ENCODE measurements around the gene OTOGL.

OTOGL gene

DNA sequence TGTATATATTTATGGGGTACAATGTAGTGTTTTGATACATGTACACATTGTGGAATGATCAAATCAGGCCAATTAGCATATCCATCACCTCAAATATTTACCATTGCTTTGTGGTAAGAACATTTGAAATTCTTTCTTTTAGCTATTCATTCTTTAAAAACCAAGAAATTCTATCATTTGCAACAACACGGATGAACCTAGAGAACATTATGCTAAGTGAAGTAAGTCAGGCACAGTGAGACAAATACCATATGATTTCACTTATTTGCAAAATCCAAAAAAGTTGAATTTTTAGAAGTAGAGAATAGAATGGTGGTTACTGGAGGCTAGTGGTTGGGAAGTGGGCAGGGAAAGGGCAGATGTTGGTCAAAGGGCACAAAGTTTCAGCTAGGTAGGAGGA is 215.4 kb downstream of the OTOGL start:
- H3K27me3 ChIP-seq = no peaks in the 10 kb centered on the region
- DNase-seq = no peak
- intact Hi-C loops (cut with DNase I; ENCODE audit: low total_unique reads) = no loop called here

DNA sequence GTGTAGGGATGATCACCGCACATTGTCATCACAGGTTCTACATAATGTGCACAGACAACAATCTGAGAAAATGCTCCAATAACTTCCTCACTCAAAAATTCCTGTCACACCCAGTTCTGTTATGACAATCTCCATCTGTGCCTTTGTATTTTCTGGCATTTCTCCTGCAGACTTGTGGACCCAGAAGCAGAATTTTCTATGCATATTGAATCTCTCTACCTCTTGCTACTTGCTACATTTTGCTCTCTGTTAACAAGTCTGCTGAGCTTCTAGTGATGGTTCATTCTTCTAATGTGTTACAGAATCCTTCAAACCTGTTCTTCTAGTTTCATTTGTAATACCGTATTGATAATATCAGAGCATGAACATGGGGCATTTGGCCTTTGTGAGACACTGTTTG is 216.9 kb downstream of the OTOGL start:
- no peak for DNase-seq
- H3K4me1 ChIP-seq = peaks cover 0 to 11% (median 2%) of the 10 kb centered on the region in 4 donors
- no peaks in the 10 kb centered on the region for H3K9me3 ChIP-seq
- H3K27ac ChIP-seq = no peak overlapping the region
- no peaks in the 10 kb centered on the region for H3K36me3 ChIP-seq
- TF ChIP-seq, protein P1, sequence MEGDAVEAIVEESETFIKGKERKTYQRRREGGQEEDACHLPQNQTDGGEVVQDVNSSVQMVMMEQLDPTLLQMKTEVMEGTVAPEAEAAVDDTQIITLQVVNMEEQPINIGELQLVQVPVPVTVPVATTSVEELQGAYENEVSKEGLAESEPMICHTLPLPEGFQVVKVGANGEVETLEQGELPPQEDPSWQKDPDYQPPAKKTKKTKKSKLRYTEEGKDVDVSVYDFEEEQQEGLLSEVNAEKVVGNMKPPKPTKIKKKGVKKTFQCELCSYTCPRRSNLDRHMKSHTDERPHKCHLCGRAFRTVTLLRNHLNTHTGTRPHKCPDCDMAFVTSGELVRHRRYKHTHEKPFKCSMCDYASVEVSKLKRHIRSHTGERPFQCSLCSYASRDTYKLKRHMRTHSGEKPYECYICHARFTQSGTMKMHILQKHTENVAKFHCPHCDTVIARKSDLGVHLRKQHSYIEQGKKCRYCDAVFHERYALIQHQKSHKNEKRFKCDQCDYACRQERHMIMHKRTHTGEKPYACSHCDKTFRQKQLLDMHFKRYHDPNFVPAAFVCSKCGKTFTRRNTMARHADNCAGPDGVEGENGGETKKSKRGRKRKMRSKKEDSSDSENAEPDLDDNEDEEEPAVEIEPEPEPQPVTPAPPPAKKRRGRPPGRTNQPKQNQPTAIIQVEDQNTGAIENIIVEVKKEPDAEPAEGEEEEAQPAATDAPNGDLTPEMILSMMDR (IDR thresholded peaks at IDR 0.05) = no peak
- H3K27me3 ChIP-seq = no peaks in the 10 kb centered on the region
- no peak overlapping the region for H3K4me3 ChIP-seq
- intact Hi-C loops (cut with DNase I; ENCODE audit: low total_unique reads) = no loop called here

More for the DNA sequence above, 215.4 kb downstream of the OTOGL start:
- Histone ChIP-seq H3K4me1 (peaks cover 0 to 5% (median 2%) of the 10 kb centered on the region in 4 donors), H3K4me3 (no peak overlapping the region), H3K9me3 (no peaks in the 10 kb centered on the region), H3K36me3 (no peaks in the 10 kb centered on the region), H3K27ac (no peak overlapping the region)
- TF ChIP-seq, protein P1 (IDR thresholded peaks at IDR 0.05) = no peak

DNA sequence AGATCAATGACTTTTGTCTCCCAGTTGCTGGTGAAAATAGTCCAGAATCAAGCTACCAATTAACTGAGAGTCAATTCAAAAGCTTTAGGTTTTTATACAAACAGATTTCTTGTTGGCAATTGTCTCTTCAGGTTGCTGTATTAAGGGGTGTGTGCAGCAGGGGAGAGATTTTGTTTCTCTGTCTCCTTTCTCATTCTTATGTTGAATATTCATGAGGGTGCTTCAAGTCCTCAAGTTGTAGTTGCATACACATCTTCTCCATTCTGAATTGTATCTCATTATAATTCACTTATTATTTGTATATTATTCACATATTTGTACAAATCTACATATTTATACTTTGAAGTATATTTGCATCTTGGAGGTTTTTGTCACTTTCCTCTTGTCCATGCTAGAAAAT is 218.0 kb downstream of the OTOGL start:
- intact Hi-C loops (cut with DNase I; ENCODE audit: low total_unique reads) = no loop called here
- Histone ChIP-seq H3K9me3 (no peaks in the 10 kb centered on the region), H3K36me3 (no peaks in the 10 kb centered on the region), H3K27ac (no peak overlapping the region), H3K27me3 (no peaks in the 10 kb centered on the region), H3K4me3 (no peak overlapping the region), H3K4me1 (peaks cover 0 to 11% (median 2%) of the 10 kb centered on the region in 4 donors)
- TF ChIP-seq, protein P1 (IDR thresholded peaks at IDR 0.05) = no peak
- DNase-seq = no peak

DNA sequence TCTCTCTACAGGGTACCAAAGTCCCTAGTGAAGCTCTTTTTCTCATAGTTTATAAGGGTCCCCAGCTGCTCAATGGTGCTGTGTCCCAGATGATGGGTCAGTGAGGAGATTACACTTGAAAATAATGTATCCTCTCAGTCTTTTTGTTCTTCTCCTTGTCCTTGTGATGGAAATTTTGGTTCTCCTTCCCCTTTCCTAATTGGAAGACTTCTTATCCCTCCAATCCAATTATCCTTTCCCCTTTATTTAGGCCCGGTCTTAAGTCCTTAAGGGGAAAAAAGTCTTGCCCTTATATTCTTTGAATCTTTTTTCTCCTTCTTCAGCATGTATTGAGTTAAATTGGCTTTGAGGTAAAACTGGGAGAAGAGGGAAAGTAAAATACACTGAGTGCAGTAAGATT is 218.6 kb downstream of the OTOGL start:
- Histone ChIP-seq H3K27me3 (no peaks in the 10 kb centered on the region), H3K9me3 (no peaks in the 10 kb centered on the region), H3K27ac (no peak overlapping the region), H3K4me3 (no peak overlapping the region), H3K4me1 (peaks cover 0 to 11% (median 2%) of the 10 kb centered on the region in 4 donors), H3K36me3 (no peaks in the 10 kb centered on the region)
- no peak for DNase-seq
- TF ChIP-seq, protein P1 (IDR thresholded peaks at IDR 0.05) = no peak
- intact Hi-C loops (cut with DNase I; ENCODE audit: low total_unique reads) = no loop called here

DNA sequence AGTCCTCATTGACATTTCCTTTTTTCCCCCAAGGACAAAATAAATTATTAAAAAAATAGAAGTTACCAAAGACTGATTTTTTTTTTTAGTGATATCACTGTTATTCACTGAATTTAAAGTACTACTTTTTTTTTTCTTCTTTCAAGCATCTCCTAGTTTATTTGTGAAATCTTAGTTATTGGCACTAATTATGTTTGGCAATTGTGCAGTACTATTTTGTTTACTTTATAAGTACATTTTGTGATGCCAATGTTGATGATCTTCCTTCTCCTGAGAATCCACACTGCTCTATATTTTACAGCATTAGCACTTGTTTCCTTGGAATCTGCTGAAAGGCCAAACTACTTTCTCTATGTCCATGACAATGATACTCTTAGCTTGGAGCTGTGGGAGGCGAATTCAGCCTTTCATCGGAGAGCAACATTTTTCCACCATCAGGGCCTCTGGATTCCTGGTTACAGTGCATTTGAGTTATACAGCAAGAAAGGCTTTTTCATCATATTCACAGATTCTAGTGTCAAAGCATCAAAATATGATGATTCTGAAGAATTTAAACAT is 220.9 kb downstream of the OTOGL start:
- peaks cover 0 to 11% (median 2%) of the 10 kb centered on the region in 4 donors for H3K4me1 ChIP-seq
- DNase-seq = no peak
- no peak overlapping the region for H3K27ac ChIP-seq
- H3K27me3 ChIP-seq = no peaks in the 10 kb centered on the region
- no peak overlapping the region for H3K4me3 ChIP-seq
- no peaks in the 10 kb centered on the region for H3K36me3 ChIP-seq
- H3K9me3 ChIP-seq = no peaks in the 10 kb centered on the region
- intact Hi-C loops (cut with DNase I; ENCODE audit: low total_unique reads) = no loop called here
- TF ChIP-seq, protein P1 (IDR thresholded peaks at IDR 0.05) = no peak

DNA sequence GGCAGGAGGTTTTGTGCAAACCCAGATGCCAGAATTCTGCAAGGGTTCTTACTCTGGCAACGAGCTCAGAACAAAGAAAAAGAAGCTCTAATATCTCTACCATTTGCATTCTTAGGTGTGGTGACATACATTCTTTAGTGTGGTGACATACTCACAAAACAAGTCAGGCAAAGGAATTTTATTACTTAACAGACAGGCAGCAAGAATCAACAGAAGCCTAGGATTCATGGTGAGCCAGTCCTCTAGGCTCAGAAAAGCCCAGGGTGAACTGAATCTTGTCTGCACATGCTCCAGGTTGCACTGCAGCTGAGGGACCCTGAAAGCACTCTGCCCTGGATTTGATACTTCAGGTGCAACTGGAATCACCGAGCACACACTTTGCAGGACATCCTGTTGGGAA is 222.3 kb downstream of the OTOGL start:
- Histone ChIP-seq H3K4me1 (peaks cover 0 to 11% (median 0%) of the 10 kb centered on the region in 4 donors), H3K9me3 (no peaks in the 10 kb centered on the region), H3K4me3 (no peak overlapping the region), H3K27ac (no peak overlapping the region), H3K36me3 (no peaks in the 10 kb centered on the region), H3K27me3 (no peaks in the 10 kb centered on the region)
- TF ChIP-seq, protein P1 (IDR thresholded peaks at IDR 0.05) = no peak
- intact Hi-C loops (cut with DNase I; ENCODE audit: low total_unique reads) = no loop called here
- DNase-seq = no peak

Data from tibial artery (tissue), 4 donors.